Measurements from ENCODE around the gene TXNDC11.

TXNDC11 gene

DNA sequence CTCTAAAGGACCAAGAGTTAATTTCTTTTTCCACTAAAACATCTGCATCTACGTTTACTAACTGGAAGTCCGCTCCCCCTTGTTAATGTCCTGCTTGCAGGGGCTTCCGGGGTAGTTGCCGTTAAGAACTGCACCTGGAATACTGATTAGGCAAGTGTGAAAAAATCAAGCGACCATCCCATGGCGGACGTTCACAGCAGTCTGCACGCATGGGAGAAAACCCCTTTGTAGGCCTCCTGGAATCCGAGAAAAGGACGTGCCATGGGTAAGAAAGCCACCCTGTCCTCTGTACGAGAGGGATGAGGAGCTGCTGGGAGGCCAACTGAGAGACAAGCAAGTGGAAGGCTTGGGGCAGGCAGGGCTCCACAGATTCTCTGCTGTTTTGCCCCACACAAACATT, 59.5 kb downstream of the TXNDC11 start:
- no peak overlapping the region for H3K4me3 ChIP-seq (ENCODE audit: low read length)
- DNase-seq (ENCODE audit: low read depth): no peak
- TF ChIP-seq, protein P1, sequence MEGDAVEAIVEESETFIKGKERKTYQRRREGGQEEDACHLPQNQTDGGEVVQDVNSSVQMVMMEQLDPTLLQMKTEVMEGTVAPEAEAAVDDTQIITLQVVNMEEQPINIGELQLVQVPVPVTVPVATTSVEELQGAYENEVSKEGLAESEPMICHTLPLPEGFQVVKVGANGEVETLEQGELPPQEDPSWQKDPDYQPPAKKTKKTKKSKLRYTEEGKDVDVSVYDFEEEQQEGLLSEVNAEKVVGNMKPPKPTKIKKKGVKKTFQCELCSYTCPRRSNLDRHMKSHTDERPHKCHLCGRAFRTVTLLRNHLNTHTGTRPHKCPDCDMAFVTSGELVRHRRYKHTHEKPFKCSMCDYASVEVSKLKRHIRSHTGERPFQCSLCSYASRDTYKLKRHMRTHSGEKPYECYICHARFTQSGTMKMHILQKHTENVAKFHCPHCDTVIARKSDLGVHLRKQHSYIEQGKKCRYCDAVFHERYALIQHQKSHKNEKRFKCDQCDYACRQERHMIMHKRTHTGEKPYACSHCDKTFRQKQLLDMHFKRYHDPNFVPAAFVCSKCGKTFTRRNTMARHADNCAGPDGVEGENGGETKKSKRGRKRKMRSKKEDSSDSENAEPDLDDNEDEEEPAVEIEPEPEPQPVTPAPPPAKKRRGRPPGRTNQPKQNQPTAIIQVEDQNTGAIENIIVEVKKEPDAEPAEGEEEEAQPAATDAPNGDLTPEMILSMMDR (conservative IDR thresholded peaks at IDR 0.05; ENCODE audit: low read depth, low read length): no peak

DNA sequence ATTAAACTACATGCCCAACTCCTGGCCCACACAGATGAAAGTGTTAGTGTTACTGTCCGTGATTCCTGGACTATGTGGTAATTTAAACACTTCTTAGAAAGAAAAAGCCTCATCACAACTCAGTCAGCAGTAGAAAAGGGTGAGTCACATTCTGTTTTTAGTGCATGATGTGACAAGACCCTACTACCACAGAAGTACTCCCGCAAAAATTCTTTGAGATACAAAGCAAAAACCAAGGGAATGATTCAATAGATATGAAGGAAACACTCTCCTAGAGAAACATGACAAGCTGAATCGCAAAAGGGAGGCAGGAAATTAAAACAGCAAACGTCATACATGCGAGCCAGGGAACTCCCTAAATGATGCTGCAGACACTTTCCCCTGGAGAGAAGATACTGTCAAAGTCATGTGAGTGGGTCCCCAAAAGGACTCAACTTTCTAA, 60.0 kb downstream of the TXNDC11 start:
- DNase-seq (ENCODE audit: low read depth): peak; percentile 64
- TF ChIP-seq, protein P1 (conservative IDR thresholded peaks at IDR 0.05; ENCODE audit: low read depth, low read length): no peak

DNA sequence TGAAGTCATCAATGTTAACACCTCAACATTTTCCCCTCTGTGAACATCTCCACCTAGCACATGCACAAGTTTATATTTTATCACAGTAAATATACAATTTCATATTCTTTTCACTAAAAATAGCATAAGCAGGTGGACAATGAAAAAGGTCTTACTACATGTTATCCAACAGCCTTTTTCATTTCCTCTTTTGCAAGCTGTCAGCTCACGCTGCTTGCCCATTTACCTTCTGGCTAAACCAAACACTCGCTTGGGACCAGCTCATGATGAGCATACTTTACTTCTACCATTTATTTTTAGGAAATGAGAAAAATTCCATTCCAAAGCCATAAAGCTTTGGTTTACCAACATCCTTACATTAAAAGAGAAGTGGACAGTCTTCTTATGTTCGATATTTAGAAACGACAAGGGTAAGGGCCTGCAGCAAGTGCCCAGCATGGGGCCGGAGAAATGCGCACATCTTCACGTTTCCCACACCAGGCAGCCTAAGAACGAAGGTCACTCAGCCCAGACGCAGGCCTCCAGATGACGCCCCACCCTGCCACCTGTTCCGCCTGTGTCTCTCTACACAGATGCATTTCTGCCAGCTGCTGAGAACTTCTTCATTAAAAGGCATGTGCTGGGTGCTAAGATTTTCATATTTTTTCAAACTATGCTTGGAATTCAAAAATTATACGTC, 60.5 kb downstream of the TXNDC11 start:
- no peak for DNase-seq (ENCODE audit: low read depth)
- no peak overlapping the region for H3K4me3 ChIP-seq (ENCODE audit: low read length)

More for the DNA sequence above, 60.0 kb downstream of the TXNDC11 start:
- no peak overlapping the region for H3K4me3 ChIP-seq (ENCODE audit: low read length)

DNA sequence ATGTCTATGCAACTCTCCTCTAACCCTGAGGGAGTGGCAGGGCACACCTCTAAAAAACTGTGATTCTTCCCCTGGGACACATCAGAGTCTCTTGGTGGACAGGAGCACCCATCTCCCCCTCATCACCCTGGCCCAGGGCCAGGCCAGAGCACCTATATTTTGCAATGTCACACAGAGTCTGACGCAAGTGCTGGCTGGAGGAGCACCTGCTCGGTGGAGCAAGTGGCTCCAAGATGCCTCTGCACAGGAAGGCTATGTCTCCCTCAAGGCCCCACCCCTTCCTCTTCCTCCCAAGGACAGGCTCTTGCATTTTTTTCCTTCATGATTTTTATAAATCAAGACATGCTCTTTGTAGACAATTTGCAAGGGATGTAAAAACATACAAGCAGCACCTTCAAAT, 61.1 kb downstream of the TXNDC11 start:
- DNase-seq (ENCODE audit: low read depth): no peak
- no peak overlapping the region for H3K4me3 ChIP-seq (ENCODE audit: low read length)
- TF ChIP-seq, protein P1 (conservative IDR thresholded peaks at IDR 0.05; ENCODE audit: low read depth, low read length): no peak

More for the DNA sequence above, 60.5 kb downstream of the TXNDC11 start:
- TF ChIP-seq, protein P1 (conservative IDR thresholded peaks at IDR 0.05; ENCODE audit: low read depth, low read length): no peak

DNA sequence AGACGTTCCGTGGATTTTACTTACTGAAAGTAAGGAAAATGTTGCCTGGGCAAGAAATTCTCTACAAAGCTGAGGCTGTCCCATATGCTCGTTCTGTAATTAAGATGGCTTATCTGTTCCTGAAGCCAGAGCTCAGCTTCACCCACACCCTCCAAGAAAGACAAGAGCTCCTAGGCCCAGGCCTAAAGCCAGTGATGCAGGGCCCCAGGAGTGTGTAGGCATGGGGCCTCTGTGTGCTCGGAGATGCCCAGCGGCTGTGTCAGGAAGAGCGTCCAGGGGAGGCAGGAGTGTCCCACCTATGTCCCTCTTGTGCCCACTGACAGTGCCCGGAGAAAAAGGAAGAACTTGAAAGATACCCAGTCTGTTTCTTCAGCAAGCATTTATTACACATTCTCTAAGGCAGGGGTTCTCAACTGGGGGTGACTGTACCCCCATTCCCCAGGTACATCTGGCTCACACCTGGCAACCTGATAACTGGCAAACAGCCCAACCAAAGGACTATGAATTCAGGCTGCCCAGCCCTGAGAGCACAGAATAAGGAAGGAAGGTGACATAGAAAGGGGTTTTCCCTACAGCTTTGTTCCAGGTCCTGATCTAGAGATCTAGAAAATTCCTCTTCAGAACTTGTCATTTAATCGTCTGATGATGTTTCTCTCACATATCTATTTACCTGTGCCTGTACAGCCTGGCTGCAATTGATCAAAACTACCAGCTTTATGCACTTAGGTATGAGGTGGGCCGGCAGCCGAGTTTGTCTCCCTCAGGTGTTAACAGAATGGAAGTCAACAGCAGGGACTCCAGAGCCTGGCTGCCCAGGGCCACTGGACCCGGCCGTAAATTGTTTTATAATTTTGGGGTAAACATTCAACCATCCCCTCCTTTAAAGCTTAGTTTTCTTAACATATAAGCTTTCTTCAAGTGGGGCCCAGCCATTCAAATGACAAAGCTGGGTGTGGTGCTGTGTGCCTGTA, 62.4 kb downstream of the TXNDC11 start:
- TF ChIP-seq, protein P1 (conservative IDR thresholded peaks at IDR 0.05; ENCODE audit: low read depth, low read length): no peak
- DNase-seq (ENCODE audit: low read depth): no peak
- no peak overlapping the region for H3K4me3 ChIP-seq (ENCODE audit: low read length)

DNA sequence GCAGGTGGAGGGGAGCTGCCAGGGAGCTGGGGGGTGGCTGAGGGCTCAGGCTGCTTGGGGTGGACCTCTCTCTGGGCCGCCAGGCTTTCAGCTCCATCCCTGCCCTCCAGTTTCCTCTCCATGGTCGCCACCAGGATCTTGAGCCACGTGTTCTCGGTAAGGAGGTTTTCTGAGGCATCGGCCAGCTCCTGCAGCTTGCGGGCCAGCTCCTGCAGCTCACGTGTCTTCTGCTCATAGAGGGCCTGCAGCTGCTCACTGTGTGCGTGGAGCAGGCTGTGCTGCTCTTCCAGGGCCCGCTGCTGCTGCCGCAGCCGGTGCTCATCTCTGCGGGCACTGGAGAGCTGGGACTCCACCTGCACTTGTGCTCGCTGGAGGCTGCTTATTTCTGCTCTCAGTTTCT, 63.4 kb downstream of the TXNDC11 start:
- H3K4me3 ChIP-seq (ENCODE audit: low read length): no peak overlapping the region
- DNase-seq (ENCODE audit: low read depth): no peak
- TF ChIP-seq, protein P1 (conservative IDR thresholded peaks at IDR 0.05; ENCODE audit: low read depth, low read length): no peak
